ENCODE measurements around the gene PCGF3. TPM values are rescaled to one million over a fixed set of nuclear protein-coding genes. Genes with fewer than 3 reads are reported as not detected.

PCGF3 gene
- total RNA-seq, 4 donors from 2014 or later: 17.7 to 80.6 (median 53.4) TPM

GRCh38 chr4:661881-662761 lies 43.5 kb upstream of the PCGF3 start:
- intact Hi-C loops (cut with DNase I; ENCODE audit: low total_unique reads): no loop called here

GRCh38 chr4:663046-663437 lies 42.6 kb upstream of the PCGF3 start:
- Histone ChIP-seq H3K36me3 (no peaks in the 10 kb centered on the region), H3K27ac (no peak overlapping the region), H3K27me3 (no peaks in the 10 kb centered on the region), H3K4me1 (no peaks in the 10 kb centered on the region), H3K9me3 (no peaks in the 10 kb centered on the region), H3K4me3 (peak overlapping the region; percentile 24 to 60)
- no peak for DNase-seq
- intact Hi-C loops (cut with DNase I; ENCODE audit: low total_unique reads): no loop called here
- TF ChIP-seq CTCF (IDR thresholded peaks at IDR 0.05) (no peak), POLR2A (IDR thresholded peaks at IDR 0.05) (no peak)

More at GRCh38 chr4:661881-662761, 43.5 kb upstream of the PCGF3 start:
- H3K4me3 ChIP-seq: no peak overlapping the region
- H3K9me3 ChIP-seq: no peaks in the 10 kb centered on the region
- no peaks in the 10 kb centered on the region for H3K27me3 ChIP-seq
- TF ChIP-seq POLR2A (IDR thresholded peaks at IDR 0.05) (no peak), CTCF (IDR thresholded peaks at IDR 0.05) (no peak)
- H3K4me1 ChIP-seq: no peaks in the 10 kb centered on the region
- no peak overlapping the region for H3K27ac ChIP-seq
- H3K36me3 ChIP-seq: no peaks in the 10 kb centered on the region
- DNase-seq: no peak

- no peaks in the 10 kb centered on the region for H3K27me3 ChIP-seq
- intact Hi-C loops (cut with DNase I; ENCODE audit: low total_unique reads): no loop called here
- H3K27ac ChIP-seq: no peak overlapping the region
- no peaks in the 10 kb centered on the region for H3K9me3 ChIP-seq
- H3K4me3 ChIP-seq: peak overlapping the region; percentile 24 to 60
- H3K4me1 ChIP-seq: no peaks in the 10 kb centered on the region
- TF ChIP-seq CTCF (IDR thresholded peaks at IDR 0.05) (no peak), POLR2A (IDR thresholded peaks at IDR 0.05) (no peak)
- H3K36me3 ChIP-seq: no peaks in the 10 kb centered on the region
- DNase-seq: no peak
These were observed 41.9 kb upstream of the PCGF3 start for GRCh38 chr4:663438-664428.

GRCh38 chr4:664713-665231 lies 40.9 kb upstream of the PCGF3 start:
- DNase-seq: no peak
- H3K4me3 ChIP-seq: no peak overlapping the region
- TF ChIP-seq POLR2A (IDR thresholded peaks at IDR 0.05) (no peak), CTCF (IDR thresholded peaks at IDR 0.05) (no peak)

More at GRCh38 chr4:664713-665231, 40.9 kb upstream of the PCGF3 start:
- no peaks in the 10 kb centered on the region for H3K9me3 ChIP-seq
- no peak overlapping the region for H3K27ac ChIP-seq
- H3K27me3 ChIP-seq: no peaks in the 10 kb centered on the region
- H3K4me1 ChIP-seq: no peaks in the 10 kb centered on the region
- intact Hi-C loops (cut with DNase I; ENCODE audit: low total_unique reads): no loop called here
- H3K36me3 ChIP-seq: no peaks in the 10 kb centered on the region

All from uterus (tissue), 4 donors.